Astrocyte (in vitro differentiated cells and primary cell): Measurements from ENCODE around the gene APLP2. TPM values are rescaled to one million over a fixed set of nuclear protein-coding genes. Genes with fewer than 3 reads are reported as not detected.
A peak's percentile ranks its signal among the peaks of the same experiment; 100 is the strongest.

Experiments used
- DNase-seq: peaks from one replicate; pipeline ENCODE4 v3.0.0-alpha.2; 2010; ENCODE audit warnings: low read depth
- FAIRE-seq: peaks from 2 replicates; lab custom pipeline; 2011; peaks lifted over from hg19 to GRCh38; lab: Jason Lieb, UNC
- H2AFZ ChIP-seq: 2 replicates; pipeline ENCODE4 v1.6.0; 2012; ENCODE audit warnings: low read depth, low read length, inconsistent platforms
- H3K27ac ChIP-seq: 2 replicates; pipeline ENCODE4 v1.5.1; 2011; ENCODE audit warnings: low read depth, low read length, inconsistent platforms
- H3K27me3 ChIP-seq: 2 replicates; pipeline ENCODE4 v1.6.0; 2011; ENCODE audit warnings: low read length, inconsistent platforms; ENCODE audit not compliant: insufficient read depth
- H3K36me3 ChIP-seq: 2 replicates; pipeline ENCODE4 v1.5.1; 2011; ENCODE audit warnings: low read length, inconsistent platforms; ENCODE audit not compliant: insufficient read depth
- H3K4me1 ChIP-seq: 2 replicates; pipeline ENCODE4 v1.5.1; 2011; ENCODE audit warnings: low read length, inconsistent platforms; ENCODE audit not compliant: insufficient read depth
- H3K4me2 ChIP-seq: 2 replicates; pipeline ENCODE4 v1.6.0; 2012; ENCODE audit warnings: low read length, inconsistent platforms
- H3K4me3 ChIP-seq: 2 replicates; pipeline ENCODE4 v1.5.1; 2011; ENCODE audit warnings: low read depth, mild to moderate bottlenecking, low read length, inconsistent platforms; ENCODE audit not compliant: insufficient read depth
- H3K79me2 ChIP-seq: 2 replicates; pipeline ENCODE4 v1.6.0; 2012; ENCODE audit warnings: mild to moderate bottlenecking, low read length, inconsistent platforms; ENCODE audit not compliant: insufficient read depth
- H3K9ac ChIP-seq: 2 replicates; pipeline ENCODE4 v1.6.0; 2012; ENCODE audit warnings: mild to moderate bottlenecking, low read length, inconsistent platforms
- H3K9me3 ChIP-seq: 2 replicates; pipeline ENCODE4 v1.5.1; 2012; ENCODE audit warnings: low read depth, mild to moderate bottlenecking, low read length, inconsistent platforms; ENCODE audit not compliant: insufficient read depth
- H4K20me1 ChIP-seq: 2 replicates; pipeline ENCODE4 v1.6.0; 2012; ENCODE audit warnings: low read length, inconsistent platforms; ENCODE audit not compliant: insufficient read depth
- H3K27ac Mint-ChIP-seq: one replicate; pipeline ENCODE4 v1.8.0; 2021; ENCODE audit warnings: mild to moderate bottlenecking, mixed read lengths; ENCODE audit not compliant: unreplicated experiment
- H3K27me3 Mint-ChIP-seq: one replicate; pipeline ENCODE4 v1.8.0; 2021; ENCODE audit warnings: low read depth, mixed read lengths; ENCODE audit not compliant: unreplicated experiment
- H3K36me3 Mint-ChIP-seq: one replicate; pipeline ENCODE4 v1.8.0; 2021; ENCODE audit warnings: low read depth, mixed read lengths; ENCODE audit not compliant: unreplicated experiment
- H3K4me1 Mint-ChIP-seq: one replicate; pipeline ENCODE4 v1.8.0; 2021; ENCODE audit warnings: low read depth, mixed read lengths; ENCODE audit not compliant: unreplicated experiment
- H3K4me3 Mint-ChIP-seq: one replicate; pipeline ENCODE4 v1.8.0; 2021; ENCODE audit warnings: mild to moderate bottlenecking, moderate library complexity, mixed read lengths; ENCODE audit not compliant: unreplicated experiment
- H3K9me3 Mint-ChIP-seq: one replicate; pipeline ENCODE4 v1.8.0; 2021; ENCODE audit warnings: mild to moderate bottlenecking, mixed read lengths; ENCODE audit not compliant: unreplicated experiment
- CTCF ChIP-seq: IDR thresholded peaks from 2 replicates; pipeline ENCODE4 v1.5.1; 2011; ENCODE audit warnings: low read depth, mild to moderate bottlenecking, inconsistent platforms, low read length, moderate library complexity; ENCODE audit not compliant: insufficient read depth
- EZH2 ChIP-seq: IDR thresholded peaks from 2 replicates; pipeline ENCODE4 v1.6.1; 2012; ENCODE audit warnings: mild to moderate bottlenecking, low read length, inconsistent platforms; ENCODE audit not compliant: insufficient read depth
- total RNA-seq: library from RNA; stranded (reverse); gene quantifications from 2 replicates; pipeline ENCODE4 v1.2.1, GENCODE V29; 2021

APLP2 gene
- total RNA-seq, 1 donor from 2014 or later = 849 TPM

GRCh38 chr11:130157840-130158239, 88.1 kb downstream of the APLP2 start:
- H3K9me3 ChIP-seq = peaks cover 2% of the 10 kb centered on the region
- Mint-ChIP-seq H3K4me3 (no peak overlapping the region), H3K27me3 (peaks cover 40% of the 10 kb centered on the region), H3K9me3 (peaks cover 4% of the 10 kb centered on the region), H3K27ac (no peak overlapping the region), H3K4me1 (peaks cover 9% of the 10 kb centered on the region), H3K36me3 (no peaks in the 10 kb centered on the region)
- H3K9ac ChIP-seq = no peak overlapping the region
- no peak overlapping the region for H3K4me3 ChIP-seq
- H2AFZ ChIP-seq = no peak overlapping the region
- peaks cover 43% of the 10 kb centered on the region for H3K27me3 ChIP-seq
- H4K20me1 ChIP-seq = no peaks in the 10 kb centered on the region
- no peak for TF ChIP-seq EZH2
- TF ChIP-seq CTCF = no peak
- DNase-seq (no peak), FAIRE-seq (no peak)
- H3K4me2 ChIP-seq = no peak overlapping the region
- no peaks in the 10 kb centered on the region for H3K36me3 ChIP-seq
- no peak overlapping the region for H3K27ac ChIP-seq
- H3K4me1 ChIP-seq = peaks cover 10% of the 10 kb centered on the region
- H3K79me2 ChIP-seq = no peaks in the 10 kb centered on the region

- Histone ChIP-seq H4K20me1 (no peaks in the 10 kb centered on the region), H3K9me3 (peaks cover 2% of the 10 kb centered on the region), H3K4me1 (peaks cover 10% of the 10 kb centered on the region), H2AFZ (no peak overlapping the region), H3K4me2 (peak overlapping the region; percentile 73), H3K27ac (no peak overlapping the region), H3K79me2 (no peaks in the 10 kb centered on the region), H3K4me3 (no peak overlapping the region), H3K36me3 (no peaks in the 10 kb centered on the region), H3K9ac (no peak overlapping the region), H3K27me3 (peaks cover 43% of the 10 kb centered on the region)
- FAIRE-seq = no peak
- no peaks in the 10 kb centered on the region for H3K36me3 Mint-ChIP-seq
- peak overlapping the region; percentile 41 for H3K4me3 Mint-ChIP-seq
- peaks cover 47% of the 10 kb centered on the region for H3K27me3 Mint-ChIP-seq
- peaks cover 14% of the 10 kb centered on the region for H3K4me1 Mint-ChIP-seq
- H3K9me3 Mint-ChIP-seq = peaks cover 4% of the 10 kb centered on the region
- H3K27ac Mint-ChIP-seq = no peak overlapping the region
- no peak for TF ChIP-seq CTCF
- no peak for TF ChIP-seq EZH2
- DNase-seq = no peak
Observed at GRCh38 chr11:130159139-130159538, 89.4 kb downstream of the APLP2 start.

GRCh38 chr11:130159657-130160497, 90.2 kb downstream of the APLP2 start, which contains the start of gene ST14:
Gene ST14, plus strand, starts transcription at chr11:130159782. Its CDS starts 198 bp downstream, at chr11:130159980.
- H3K4me1 ChIP-seq = peaks cover 10% of the 10 kb centered on the region
- DNase-seq = no peak
- H3K27ac ChIP-seq = no peak within 1 kb of the TSS
- peaks cover 43% of the 10 kb centered on the region for H3K27me3 ChIP-seq
- peak within 1 kb of the TSS; percentile 15 for H2AFZ ChIP-seq
- H3K9ac ChIP-seq = no peak within 1 kb of the TSS
- no peaks in the 10 kb centered on the region for H3K36me3 ChIP-seq
- H3K4me3 ChIP-seq = no peak within 1 kb of the TSS
- no peaks in the 10 kb centered on the region for H3K79me2 ChIP-seq
- TF ChIP-seq EZH2 (peak; percentile 96), CTCF (no peak)
- H3K4me3 Mint-ChIP-seq = peak within 1 kb of the TSS; percentile 80
- peaks cover 14% of the 10 kb centered on the region for H3K4me1 Mint-ChIP-seq
- no peak for FAIRE-seq
- H4K20me1 ChIP-seq = no peaks in the 10 kb centered on the region
- H3K9me3 Mint-ChIP-seq = peaks cover 4% of the 10 kb centered on the region
- H3K27ac Mint-ChIP-seq = no peak within 1 kb of the TSS
- H3K27me3 Mint-ChIP-seq = peaks cover 47% of the 10 kb centered on the region
- no peaks in the 10 kb centered on the region for H3K36me3 Mint-ChIP-seq
- H3K9me3 ChIP-seq = peaks cover 2% of the 10 kb centered on the region
- H3K4me2 ChIP-seq = peak within 1 kb of the TSS; percentile 73
